Measurements from ENCODE around the gene SAPCD2.

- TF ChIP-seq, protein P1, sequence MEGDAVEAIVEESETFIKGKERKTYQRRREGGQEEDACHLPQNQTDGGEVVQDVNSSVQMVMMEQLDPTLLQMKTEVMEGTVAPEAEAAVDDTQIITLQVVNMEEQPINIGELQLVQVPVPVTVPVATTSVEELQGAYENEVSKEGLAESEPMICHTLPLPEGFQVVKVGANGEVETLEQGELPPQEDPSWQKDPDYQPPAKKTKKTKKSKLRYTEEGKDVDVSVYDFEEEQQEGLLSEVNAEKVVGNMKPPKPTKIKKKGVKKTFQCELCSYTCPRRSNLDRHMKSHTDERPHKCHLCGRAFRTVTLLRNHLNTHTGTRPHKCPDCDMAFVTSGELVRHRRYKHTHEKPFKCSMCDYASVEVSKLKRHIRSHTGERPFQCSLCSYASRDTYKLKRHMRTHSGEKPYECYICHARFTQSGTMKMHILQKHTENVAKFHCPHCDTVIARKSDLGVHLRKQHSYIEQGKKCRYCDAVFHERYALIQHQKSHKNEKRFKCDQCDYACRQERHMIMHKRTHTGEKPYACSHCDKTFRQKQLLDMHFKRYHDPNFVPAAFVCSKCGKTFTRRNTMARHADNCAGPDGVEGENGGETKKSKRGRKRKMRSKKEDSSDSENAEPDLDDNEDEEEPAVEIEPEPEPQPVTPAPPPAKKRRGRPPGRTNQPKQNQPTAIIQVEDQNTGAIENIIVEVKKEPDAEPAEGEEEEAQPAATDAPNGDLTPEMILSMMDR (IDR thresholded peaks at IDR 0.05; ENCODE audit: low read length): no peak
- TF ChIP-seq EZH2phosphoT487 (IDR thresholded peaks at IDR 0.05; ENCODE audit: low read length): no peak
Measured at GRCh38 chr9:137052293-137052692, 18.1 kb downstream of the SAPCD2 start.

Data from MM.1S (cell line).